HG03575 (cell line): ENCODE results near the gene DCAF12L2.
"Not testable (repeated sequence)": the region's sequence is repeated elsewhere in the genome, so short reads cannot be mapped to it uniquely, and the experiment has no call there.

Experiments used
- ATAC-seq: cut with Tn5 transposase; IDR thresholded peaks from one replicate; pipeline ENCODE4 v1.9.1; 2021; ENCODE audit not compliant: unreplicated experiment, insufficient number of reproducible peaks, low FRiP score; ENCODE audit errors: extremely low read depth

DCAF12L2 gene

DNA sequence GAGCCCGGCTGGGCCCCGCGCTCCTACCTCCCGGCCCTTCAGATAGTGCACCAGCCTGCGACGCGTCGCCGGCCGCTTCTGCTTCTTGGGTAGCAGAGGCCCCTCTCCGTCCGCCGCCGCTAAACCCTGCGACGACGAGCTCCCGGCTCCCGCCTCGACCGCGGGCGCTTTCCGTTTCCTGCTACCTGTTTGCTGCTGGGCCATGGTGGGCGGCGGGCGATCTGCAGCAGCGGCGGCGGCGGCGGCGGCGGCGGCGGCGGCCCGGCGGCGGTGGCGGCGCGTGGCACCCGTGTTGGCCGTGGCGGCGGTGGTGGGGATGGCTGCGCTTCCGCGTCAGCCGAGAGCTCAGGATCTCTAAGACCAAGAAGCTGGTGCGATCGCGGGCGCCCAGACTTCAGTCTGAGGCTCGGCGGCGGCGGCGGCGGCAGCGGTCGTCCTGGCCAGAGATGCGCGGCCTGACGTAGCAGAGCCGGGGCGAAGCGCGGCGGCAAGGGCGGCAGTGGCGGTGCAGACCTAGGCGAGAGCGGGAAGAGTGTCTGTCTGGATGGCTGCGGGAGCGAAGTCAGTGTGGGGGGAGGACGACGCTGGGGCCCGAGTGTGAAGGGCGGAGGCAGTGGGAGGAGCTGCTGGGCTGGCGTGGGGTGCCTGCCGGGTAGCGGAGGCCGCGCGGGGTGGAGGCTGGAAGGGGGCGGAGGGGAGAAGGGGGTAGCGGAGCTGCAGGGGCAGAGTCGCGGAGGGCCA, at the start of gene DCAF12L2:
TSS of gene DCAF12L2 (minus strand) at position 569 of the 741 bp plus-strand sequence. CDS start at position 204, 365 bp downstream.
- ATAC-seq = no peak

DNA sequence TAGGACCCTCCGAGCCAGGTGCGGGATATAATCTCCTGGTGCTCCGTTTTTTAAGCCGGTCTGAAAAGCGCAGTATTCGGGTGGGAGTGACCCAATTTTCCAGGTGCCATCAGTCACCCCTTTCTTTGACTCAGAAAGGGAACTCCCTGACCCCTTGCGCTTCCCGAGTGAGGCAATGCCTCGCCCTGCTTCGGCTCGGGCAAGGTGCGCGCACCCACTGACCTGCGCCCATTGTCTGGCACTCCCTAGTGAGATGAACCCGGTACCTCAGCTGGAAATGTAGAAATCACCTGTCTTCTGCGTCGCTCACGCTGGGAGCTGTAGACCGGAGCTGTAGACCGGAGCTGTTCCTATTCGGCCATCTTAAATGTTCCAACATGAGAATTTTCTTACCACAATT, 24.8 kb upstream of the DCAF12L2 start:
- not testable (repeated sequence) for ATAC-seq

DNA sequence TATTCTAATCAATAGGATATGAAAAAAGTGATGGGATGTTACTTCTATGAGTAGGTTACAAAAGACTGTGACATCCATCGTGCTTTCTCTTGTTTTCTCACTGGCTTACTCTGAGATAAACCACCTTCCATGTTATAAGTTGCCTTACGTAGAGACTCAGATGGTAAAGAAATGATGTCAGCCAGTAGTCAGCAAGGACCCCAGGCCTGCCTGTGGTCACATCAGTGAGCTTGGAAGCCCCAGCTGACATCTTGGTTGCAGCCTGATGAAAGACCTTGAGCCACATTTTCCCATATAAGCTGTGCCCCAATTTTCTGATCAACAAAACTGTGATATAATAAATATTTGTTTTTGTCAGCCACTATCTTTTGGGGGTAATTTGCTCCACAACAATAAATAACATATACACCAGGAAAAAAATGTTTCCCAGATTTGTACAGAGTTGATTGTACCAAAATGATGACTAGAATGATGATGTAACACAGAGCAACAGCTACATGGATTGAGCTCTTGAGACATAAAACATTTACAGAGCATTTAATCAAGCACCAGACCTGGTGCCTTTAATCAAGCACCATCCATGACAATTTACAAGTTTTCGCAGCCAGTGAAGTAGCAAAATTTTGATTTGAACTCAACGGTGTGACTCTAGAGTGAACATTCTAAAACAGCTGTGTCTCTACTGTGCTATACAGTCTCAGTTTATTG, 11.2 kb upstream of the DCAF12L2 start:
- ATAC-seq = no peak

DNA sequence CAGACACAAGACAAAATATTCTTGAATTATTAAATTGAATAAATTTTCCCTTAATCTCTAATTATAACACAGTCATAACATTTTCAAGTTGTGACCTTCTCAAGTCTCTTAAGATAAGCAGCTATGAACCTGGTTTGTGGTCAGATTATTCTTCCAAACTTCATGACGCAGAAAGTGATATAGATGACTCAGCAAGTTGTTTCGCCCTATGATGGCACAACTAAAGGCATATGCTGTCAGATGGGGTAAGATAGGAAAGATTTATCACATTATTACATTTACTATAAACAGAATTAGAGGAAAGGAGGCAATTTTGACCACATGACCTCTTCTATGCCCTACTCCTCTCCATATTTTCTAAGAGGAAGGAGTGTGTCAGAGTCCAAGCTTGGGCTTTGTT, 4.6 kb upstream of the DCAF12L2 start:
- ATAC-seq = no peak

- no peak for ATAC-seq
These were observed 1.5 kb upstream of the DCAF12L2 start for GRCh38 chrX:126167560-126167959.

GRCh38 chrX:126165401-126165720, 728 bp downstream of the DCAF12L2 start:
- ATAC-seq = no peak

GRCh38 chrX:126164689-126165400, 1.2 kb downstream of the DCAF12L2 start:
- ATAC-seq = no peak

- no peak for ATAC-seq
These were observed 1.9 kb downstream of the DCAF12L2 start for GRCh38 chrX:126164226-126164625.

- ATAC-seq = no peak
These were observed 25.1 kb downstream of the DCAF12L2 start for GRCh38 chrX:126141014-126141413.

DNA sequence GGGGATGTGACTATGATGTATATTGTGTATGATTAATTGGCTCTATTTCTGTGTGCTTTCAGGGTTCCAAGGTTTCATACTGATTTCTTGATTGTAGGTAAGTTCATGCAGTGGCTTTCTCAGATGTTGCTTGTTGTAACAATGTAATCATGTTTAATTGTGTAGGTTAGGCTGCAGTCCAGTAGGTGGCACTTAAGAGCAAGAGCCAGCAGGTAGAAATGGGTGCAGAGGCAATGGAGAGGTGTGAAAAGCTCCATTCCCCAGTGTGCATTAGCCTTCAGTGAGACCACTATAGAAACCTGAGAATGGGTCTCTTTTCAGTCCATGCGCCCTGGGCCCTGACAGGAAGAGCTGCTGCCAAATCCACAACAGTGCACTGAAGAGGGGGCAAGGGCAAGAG, 28.2 kb downstream of the DCAF12L2 start:
- ATAC-seq = peak; percentile 55

- ATAC-seq = no peak
These were observed 41.4 kb downstream of the DCAF12L2 start for GRCh38 chrX:126124721-126125120.
